ENCODE measurements around the gene NKX2-8.
"Not testable (repeated sequence)": the region's sequence is repeated elsewhere in the genome, so short reads cannot be mapped to it uniquely, and the experiment has no call there.

NKX2-8 gene

GRCh38 chr14:36556811-36557433 is 25.5 kb downstream of the NKX2-8 start:
- peak; percentile 48 for DNase-seq (ENCODE audit: low spot score)
- TF ChIP-seq CTCF (IDR thresholded peaks at IDR 0.05; ENCODE audit: extremely low read depth, insufficient read depth, missing control alignments), result peak; percentile 63
- in situ Hi-C loops (cut with MboI; ENCODE audit: low pct_unique_long_range_greater_than_20kb, low sequenced_read_pairs, unreplicated experiment), result loop anchor here (25.0 kb wide), 1 partner anchor 380 kb away; no protein-coding TSS in a partner anchor

GRCh38 chr14:36555998-36556743 is 26.2 kb downstream of the NKX2-8 start:
- in situ Hi-C loops (cut with MboI; ENCODE audit: low pct_unique_long_range_greater_than_20kb, low sequenced_read_pairs, unreplicated experiment), result loop anchor here (25.0 kb wide), 1 partner anchor 381 kb away; no protein-coding TSS in a partner anchor
- no peak for TF ChIP-seq CTCF (IDR thresholded peaks at IDR 0.05; ENCODE audit: extremely low read depth, insufficient read depth, missing control alignments)
- DNase-seq (ENCODE audit: low spot score), result no peak

- in situ Hi-C loops (cut with MboI; ENCODE audit: low pct_unique_long_range_greater_than_20kb, low sequenced_read_pairs, unreplicated experiment), result loop anchor here (25.0 kb wide), 1 partner anchor 384 kb away; no protein-coding TSS in a partner anchor
- peak; percentile 66 for TF ChIP-seq CTCF (IDR thresholded peaks at IDR 0.05; ENCODE audit: extremely low read depth, insufficient read depth, missing control alignments)
- peak; percentile 41 for DNase-seq (ENCODE audit: low spot score)
These were observed 28.7 kb downstream of the NKX2-8 start for GRCh38 chr14:36553656-36554260.

- in situ Hi-C loops (cut with MboI; ENCODE audit: low pct_unique_long_range_greater_than_20kb, low sequenced_read_pairs, unreplicated experiment), result loop anchor here (25.0 kb wide), 1 partner anchor 386 kb away; no protein-coding TSS in a partner anchor
- DNase-seq (ENCODE audit: low spot score), result no peak
- no peak for TF ChIP-seq CTCF (IDR thresholded peaks at IDR 0.05; ENCODE audit: extremely low read depth, insufficient read depth, missing control alignments)
These were observed 31.5 kb downstream of the NKX2-8 start for GRCh38 chr14:36550899-36551298.

GRCh38 chr14:36544280-36544679 is 38.1 kb downstream of the NKX2-8 start:
- DNase-seq (ENCODE audit: low spot score); in situ Hi-C loops (cut with MboI; ENCODE audit: low pct_unique_long_range_greater_than_20kb, low sequenced_read_pairs, unreplicated experiment): not testable (repeated sequence)

GRCh38 chr14:36538051-36538450 is 44.4 kb downstream of the NKX2-8 start:
- no peak for DNase-seq (ENCODE audit: low spot score)
- in situ Hi-C loops (cut with MboI; ENCODE audit: low pct_unique_long_range_greater_than_20kb, low sequenced_read_pairs, unreplicated experiment), result no loop called here

More at GRCh38 chr14:36538051-36538450, 44.4 kb downstream of the NKX2-8 start:
- no peak for TF ChIP-seq CTCF (IDR thresholded peaks at IDR 0.05; ENCODE audit: extremely low read depth, insufficient read depth, missing control alignments)
